H1 (cell line): Measurements from ENCODE around the gene ELAVL2. TPM values are rescaled to one million over a fixed set of nuclear protein-coding genes. Genes with fewer than 3 reads are reported as not detected.

ENCODE experiments used
- BCL11A ChIP-seq, 2 experiments: IDR thresholded peaks; one replicate each; pipeline ENCODE4 v1.6.1; 2011; ENCODE audit warnings: low read depth in 2 of 2, low read length in 2 of 2, mild to moderate bottlenecking in 2 of 2
- CBX5 ChIP-seq: fragments of 300-800, 300-1000 bp; sonication (generic); IDR thresholded peaks from 2 replicates; pipeline ENCODE4 v1.7.1; 2016; ENCODE audit warnings: antibody characterized with exemption, low read length, low read depth
- polyA plus RNA-seq, 7 experiments: library from polyadenylated mRNA; depleted of rRNA in 3 of 7; stranded (reverse) in 5 of 7; unstranded in 2 of 7; fragments of >200 nt in 5 of 7; fragments of 200-250 nt in 2 of 7; gene quantifications; 1 replicate in 5 of 7; 2 replicates in 1 of 7; 4 replicates in 1 of 7; pipeline versions ENCODE4 v1.2.1 to v1.2.3, GENCODE V29; 2011 to 2013; ENCODE audit warnings: missing spikeins in 2 of 7, mixed read lengths in 2 of 7
- total RNA-seq: library from RNA; stranded (reverse); fragmentation: NEBNext Ultra II Directional; extraction: Animal tissue kit (Norgen Biotek cat#: 25700); gene quantifications from 2 replicates; pipeline ENCODE4 v1.2.1, GENCODE V29; 2021
- TF ChIP-seq, protein P1 (sequence below): fragments of 300-600 bp; sonication (generic); IDR thresholded peaks from 2 replicates; pipeline ENCODE4 v1.7.1; 2012; ENCODE audit warnings: low read length, moderate library complexity, mild to moderate bottlenecking, inconsistent platforms; ENCODE audit not compliant: insufficient replicate concordance

Gene ELAVL2
- total and polyA plus RNA-seq, 2 of the 8 experiments (the other 6 are each of a cell fraction or from before 2014, with no cell fraction given): 4.9 to 21.9 TPM

DNA sequence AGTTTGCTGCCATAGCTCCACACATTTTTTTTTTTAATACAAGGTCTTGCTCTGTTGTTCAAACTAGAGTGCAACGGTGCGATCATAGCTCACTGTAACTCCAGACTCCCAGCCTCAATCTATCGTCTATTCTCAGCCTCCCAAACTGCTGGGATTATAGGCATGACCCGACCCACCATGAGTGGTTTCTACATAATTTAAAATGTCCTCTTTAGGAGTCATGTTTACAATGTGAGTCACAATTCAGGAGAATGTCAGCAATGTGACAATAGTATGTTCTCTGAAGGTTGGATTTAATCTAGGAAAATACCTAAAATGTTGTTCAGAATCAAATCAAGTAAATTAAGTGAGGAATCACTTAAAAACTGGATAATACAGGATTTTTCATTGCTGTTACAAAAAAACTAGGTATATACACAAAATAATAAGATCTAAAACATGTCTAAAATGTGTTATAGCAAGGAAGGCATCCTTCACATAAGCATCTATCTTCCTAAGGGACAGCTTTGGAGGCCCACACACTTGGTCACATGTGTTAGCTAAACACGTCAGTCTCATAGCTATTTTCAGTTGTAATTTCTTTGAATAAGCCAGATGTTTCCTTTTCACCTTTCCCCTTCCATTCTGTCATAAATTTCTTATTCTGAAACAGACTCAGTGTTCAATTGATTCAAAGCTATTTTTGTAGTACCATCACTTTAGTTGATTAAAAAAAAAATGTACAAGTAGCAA lies 30.0 kb upstream of the ELAVL2 start (continued):
- TF ChIP-seq, protein P1, sequence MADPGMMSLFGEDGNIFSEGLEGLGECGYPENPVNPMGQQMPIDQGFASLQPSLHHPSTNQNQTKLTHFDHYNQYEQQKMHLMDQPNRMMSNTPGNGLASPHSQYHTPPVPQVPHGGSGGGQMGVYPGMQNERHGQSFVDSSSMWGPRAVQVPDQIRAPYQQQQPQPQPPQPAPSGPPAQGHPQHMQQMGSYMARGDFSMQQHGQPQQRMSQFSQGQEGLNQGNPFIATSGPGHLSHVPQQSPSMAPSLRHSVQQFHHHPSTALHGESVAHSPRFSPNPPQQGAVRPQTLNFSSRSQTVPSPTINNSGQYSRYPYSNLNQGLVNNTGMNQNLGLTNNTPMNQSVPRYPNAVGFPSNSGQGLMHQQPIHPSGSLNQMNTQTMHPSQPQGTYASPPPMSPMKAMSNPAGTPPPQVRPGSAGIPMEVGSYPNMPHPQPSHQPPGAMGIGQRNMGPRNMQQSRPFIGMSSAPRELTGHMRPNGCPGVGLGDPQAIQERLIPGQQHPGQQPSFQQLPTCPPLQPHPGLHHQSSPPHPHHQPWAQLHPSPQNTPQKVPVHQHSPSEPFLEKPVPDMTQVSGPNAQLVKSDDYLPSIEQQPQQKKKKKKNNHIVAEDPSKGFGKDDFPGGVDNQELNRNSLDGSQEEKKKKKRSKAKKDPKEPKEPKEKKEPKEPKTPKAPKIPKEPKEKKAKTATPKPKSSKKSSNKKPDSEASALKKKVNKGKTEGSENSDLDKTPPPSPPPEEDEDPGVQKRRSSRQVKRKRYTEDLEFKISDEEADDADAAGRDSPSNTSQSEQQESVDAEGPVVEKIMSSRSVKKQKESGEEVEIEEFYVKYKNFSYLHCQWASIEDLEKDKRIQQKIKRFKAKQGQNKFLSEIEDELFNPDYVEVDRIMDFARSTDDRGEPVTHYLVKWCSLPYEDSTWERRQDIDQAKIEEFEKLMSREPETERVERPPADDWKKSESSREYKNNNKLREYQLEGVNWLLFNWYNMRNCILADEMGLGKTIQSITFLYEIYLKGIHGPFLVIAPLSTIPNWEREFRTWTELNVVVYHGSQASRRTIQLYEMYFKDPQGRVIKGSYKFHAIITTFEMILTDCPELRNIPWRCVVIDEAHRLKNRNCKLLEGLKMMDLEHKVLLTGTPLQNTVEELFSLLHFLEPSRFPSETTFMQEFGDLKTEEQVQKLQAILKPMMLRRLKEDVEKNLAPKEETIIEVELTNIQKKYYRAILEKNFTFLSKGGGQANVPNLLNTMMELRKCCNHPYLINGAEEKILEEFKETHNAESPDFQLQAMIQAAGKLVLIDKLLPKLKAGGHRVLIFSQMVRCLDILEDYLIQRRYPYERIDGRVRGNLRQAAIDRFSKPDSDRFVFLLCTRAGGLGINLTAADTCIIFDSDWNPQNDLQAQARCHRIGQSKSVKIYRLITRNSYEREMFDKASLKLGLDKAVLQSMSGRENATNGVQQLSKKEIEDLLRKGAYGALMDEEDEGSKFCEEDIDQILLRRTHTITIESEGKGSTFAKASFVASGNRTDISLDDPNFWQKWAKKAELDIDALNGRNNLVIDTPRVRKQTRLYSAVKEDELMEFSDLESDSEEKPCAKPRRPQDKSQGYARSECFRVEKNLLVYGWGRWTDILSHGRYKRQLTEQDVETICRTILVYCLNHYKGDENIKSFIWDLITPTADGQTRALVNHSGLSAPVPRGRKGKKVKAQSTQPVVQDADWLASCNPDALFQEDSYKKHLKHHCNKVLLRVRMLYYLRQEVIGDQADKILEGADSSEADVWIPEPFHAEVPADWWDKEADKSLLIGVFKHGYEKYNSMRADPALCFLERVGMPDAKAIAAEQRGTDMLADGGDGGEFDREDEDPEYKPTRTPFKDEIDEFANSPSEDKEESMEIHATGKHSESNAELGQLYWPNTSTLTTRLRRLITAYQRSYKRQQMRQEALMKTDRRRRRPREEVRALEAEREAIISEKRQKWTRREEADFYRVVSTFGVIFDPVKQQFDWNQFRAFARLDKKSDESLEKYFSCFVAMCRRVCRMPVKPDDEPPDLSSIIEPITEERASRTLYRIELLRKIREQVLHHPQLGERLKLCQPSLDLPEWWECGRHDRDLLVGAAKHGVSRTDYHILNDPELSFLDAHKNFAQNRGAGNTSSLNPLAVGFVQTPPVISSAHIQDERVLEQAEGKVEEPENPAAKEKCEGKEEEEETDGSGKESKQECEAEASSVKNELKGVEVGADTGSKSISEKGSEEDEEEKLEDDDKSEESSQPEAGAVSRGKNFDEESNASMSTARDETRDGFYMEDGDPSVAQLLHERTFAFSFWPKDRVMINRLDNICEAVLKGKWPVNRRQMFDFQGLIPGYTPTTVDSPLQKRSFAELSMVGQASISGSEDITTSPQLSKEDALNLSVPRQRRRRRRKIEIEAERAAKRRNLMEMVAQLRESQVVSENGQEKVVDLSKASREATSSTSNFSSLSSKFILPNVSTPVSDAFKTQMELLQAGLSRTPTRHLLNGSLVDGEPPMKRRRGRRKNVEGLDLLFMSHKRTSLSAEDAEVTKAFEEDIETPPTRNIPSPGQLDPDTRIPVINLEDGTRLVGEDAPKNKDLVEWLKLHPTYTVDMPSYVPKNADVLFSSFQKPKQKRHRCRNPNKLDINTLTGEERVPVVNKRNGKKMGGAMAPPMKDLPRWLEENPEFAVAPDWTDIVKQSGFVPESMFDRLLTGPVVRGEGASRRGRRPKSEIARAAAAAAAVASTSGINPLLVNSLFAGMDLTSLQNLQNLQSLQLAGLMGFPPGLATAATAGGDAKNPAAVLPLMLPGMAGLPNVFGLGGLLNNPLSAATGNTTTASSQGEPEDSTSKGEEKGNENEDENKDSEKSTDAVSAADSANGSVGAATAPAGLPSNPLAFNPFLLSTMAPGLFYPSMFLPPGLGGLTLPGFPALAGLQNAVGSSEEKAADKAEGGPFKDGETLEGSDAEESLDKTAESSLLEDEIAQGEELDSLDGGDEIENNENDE: no peak
- TF ChIP-seq CBX5: no peak
- no peak for TF ChIP-seq BCL11A (IDR thresholded peaks at IDR 0.05; ENCODE audit: low read depth in 2 of 2, low read length in 2 of 2)
